Measurements from ENCODE around the gene NEGR1. TPM values are rescaled to one million over a fixed set of nuclear protein-coding genes. Genes with fewer than 3 reads are reported as not detected.

The NEGR1 gene
- polyA plus RNA-seq, 1 donor from 2014 or later, result 47.4 TPM

- H3K9ac ChIP-seq (ENCODE audit: low read length), result no peak overlapping the region
- no peaks in the 10 kb centered on the region for H3F3A ChIP-seq (ENCODE audit: insufficient read depth, low read length, poor library complexity, severe bottlenecking)
- no peaks in the 10 kb centered on the region for H3K9me3 ChIP-seq (ENCODE audit: low read length)
- no peaks in the 10 kb centered on the region for H3K36me3 ChIP-seq (ENCODE audit: insufficient read depth, low read length)
- no peak overlapping the region for H3K27ac ChIP-seq (ENCODE audit: low read length)
- H2AFZ ChIP-seq (ENCODE audit: low read depth, low read length), result no peak overlapping the region
- no peaks in the 10 kb centered on the region for H4K20me1 ChIP-seq (ENCODE audit: insufficient read depth)
- TF ChIP-seq REST (IDR thresholded peaks at IDR 0.05; ENCODE audit: borderline replicate concordance) (no peak), MXI1 (conservative IDR thresholded peaks at IDR 0.05; ENCODE audit: poor library complexity, severe bottlenecking) (no peak), RAD21 (conservative IDR thresholded peaks at IDR 0.05) (no peak), POLR2AphosphoS5 (IDR thresholded peaks at IDR 0.05) (no peak), EP300 (conservative IDR thresholded peaks at IDR 0.05; ENCODE audit: poor library complexity, severe bottlenecking) (no peak), SMC3 (conservative IDR thresholded peaks at IDR 0.05; ENCODE audit: poor library complexity) (no peak), CTCF (IDR thresholded peaks at IDR 0.05; ENCODE audit: poor library complexity, severe bottlenecking) (no peak)
- no peaks in the 10 kb centered on the region for H3K9me2 ChIP-seq (ENCODE audit: insufficient read depth, low read length)
- no peak overlapping the region for H3K4me2 ChIP-seq (ENCODE audit: low read length)
- H3K79me2 ChIP-seq (replicated peaks; ENCODE audit: insufficient read depth, low read length), result no peaks in the 10 kb centered on the region
- no peak overlapping the region for H3K4me3 ChIP-seq (ENCODE audit: low read length)
- no peaks in the 10 kb centered on the region for H3K27me3 ChIP-seq (ENCODE audit: insufficient read depth, low read depth, low read length)
Observed at GRCh38 chr1:72296501-72296900, 14.2 kb upstream of the NEGR1 start.

- Histone ChIP-seq H3F3A (ENCODE audit: insufficient read depth, low read length, poor library complexity, severe bottlenecking) (peaks cover 5% of the 10 kb centered on the region), H3K36me3 (ENCODE audit: insufficient read depth, low read length) (no peaks in the 10 kb centered on the region), H2AFZ (ENCODE audit: low read depth, low read length) (no peak overlapping the region), H4K20me1 (ENCODE audit: insufficient read depth) (no peaks in the 10 kb centered on the region), H3K9me2 (ENCODE audit: insufficient read depth, low read length) (no peaks in the 10 kb centered on the region), H3K4me3 (ENCODE audit: low read length) (no peak overlapping the region), H3K27ac (ENCODE audit: low read length) (no peak overlapping the region), H3K79me2 (replicated peaks; ENCODE audit: insufficient read depth, low read length) (no peaks in the 10 kb centered on the region), H3K9me3 (ENCODE audit: low read length) (no peaks in the 10 kb centered on the region), H3K4me2 (ENCODE audit: low read length) (no peak overlapping the region), H3K27me3 (ENCODE audit: insufficient read depth, low read depth, low read length) (no peaks in the 10 kb centered on the region), H3K9ac (ENCODE audit: low read length) (no peak overlapping the region)
- TF ChIP-seq EZH2 (IDR thresholded peaks at IDR 0.05; ENCODE audit: borderline replicate concordance, insufficient read depth, low read length, poor library complexity, severe bottlenecking) (no peak), MXI1 (conservative IDR thresholded peaks at IDR 0.05; ENCODE audit: poor library complexity, severe bottlenecking) (no peak), SMC3 (conservative IDR thresholded peaks at IDR 0.05; ENCODE audit: poor library complexity) (no peak), RAD21 (conservative IDR thresholded peaks at IDR 0.05) (no peak), CTCF (IDR thresholded peaks at IDR 0.05; ENCODE audit: poor library complexity, severe bottlenecking) (no peak), EP300 (conservative IDR thresholded peaks at IDR 0.05; ENCODE audit: poor library complexity, severe bottlenecking) (no peak), TAF1 (IDR thresholded peaks at IDR 0.05; ENCODE audit: low read depth) (no peak), REST (IDR thresholded peaks at IDR 0.05; ENCODE audit: borderline replicate concordance) (no peak), POLR2AphosphoS5 (IDR thresholded peaks at IDR 0.05) (no peak)
Observed at GRCh38 chr1:72288886-72289285, 6.5 kb upstream of the NEGR1 start.
